Left lung (tissue), 10 donors: Measurements from ENCODE around the gene LTV1. TPM values are rescaled to one million over a fixed set of nuclear protein-coding genes. Genes with fewer than 3 reads are reported as not detected.
"Not testable (repeated sequence)": the region's sequence is repeated elsewhere in the genome, so short reads cannot be mapped to it uniquely, and the experiment has no call there.

Experiments
- ATAC-seq: fragments of 200-7000 bp; cut with Tn5 transposase; one replicate; pipeline ENCODE4 v1.9.1; 2020; ENCODE audit warnings: moderate library complexity
- DNase-seq, 4 donors: peaks; one replicate each; pipeline ENCODE4 v3.0.0-alpha.2; 2013 to 2020
- H3K27ac ChIP-seq, 2 donors: fragments of 200-600 bp; sonication (generic) in 1 of 2; one replicate each; pipeline versions ENCODE4 v1.5.0 to v1.8.0; 2020 to 2021
- H3K27me3 ChIP-seq, 2 donors: fragments of 200-600 bp; sonication (generic) in 1 of 2; one replicate each; pipeline versions ENCODE4 v1.5.0 to v1.8.0; 2020 to 2021
- H3K36me3 ChIP-seq, 2 donors: fragments of 200-600 bp; sonication (generic) in 1 of 2; one replicate each; pipeline versions ENCODE4 v1.5.0 to v1.8.0; 2020 to 2021
- H3K4me1 ChIP-seq, 2 donors: fragments of 200-600 bp; one replicate each; pipeline ENCODE4 v1.8.0; 2021
- H3K4me3 ChIP-seq, 2 donors: fragments of 200-600 bp; sonication (generic) in 1 of 2; one replicate each; pipeline versions ENCODE4 v1.5.0 to v1.8.0; 2020 to 2021; ENCODE audit warnings: mild to moderate bottlenecking in 1 of 2
- H3K9me3 ChIP-seq, 2 donors: fragments of 200-600 bp; sonication (generic) in 1 of 2; one replicate each; pipeline versions ENCODE4 v1.5.0 to v1.8.0; 2020 to 2021
- CTCF ChIP-seq, 2 donors: fragments of 200-600 bp; sonication (generic) in 1 of 2; IDR thresholded peaks; one replicate each; pipeline versions ENCODE4 v1.5.0 to v1.8.0; 2021; ENCODE audit warnings: antibody characterized with exemption in 2 of 2
- intact Hi-C, 2 donors: fragments of 100-400 bp; cut with DNase I; formaldehyde crosslinking; loops; one replicate each; pipeline versions ENCODE4 v1.11.2 to v1.14.2; 2022
- polyA plus RNA-seq, 6 donors: library from polyadenylated mRNA; unstranded; fragments of 120-200 nt; gene quantifications; one replicate each; pipeline ENCODE4 v1.2.1, GENCODE V29; 2013; ENCODE audit not compliant: insufficient read length in 6 of 6
- total RNA-seq, 2 donors: library from RNA; stranded (reverse); fragmentation: NEBNext Ultra II Directional; extraction: Animal tissue kit (Norgen Biotek cat#: 25700); gene quantifications; one replicate each; pipeline ENCODE4 v1.2.1, GENCODE V29; 2021
- donor health status: DM: no; HTN: yes; CAD: no.
- donor health status: DM: no; HTN: no; CAD: no.

The LTV1 gene
- total and polyA plus RNA-seq, 8 donors, result 16.1 to 47.5 (median 38.2) TPM

GRCh38 chr6:143872201-143872600 lies 29.1 kb downstream of the LTV1 start:
- Histone ChIP-seq H3K4me3 (no peak overlapping the region), H3K27me3 (no peaks in the 10 kb centered on the region), H3K27ac (no peak overlapping the region), H3K36me3 (no peaks in the 10 kb centered on the region), H3K9me3 (peaks cover 0 to 7% of the 10 kb centered on the region in 2 donors), H3K4me1 (no peaks in the 10 kb centered on the region)
- ATAC-seq (no peak), DNase-seq (no peak)
- no peak for TF ChIP-seq CTCF (IDR thresholded peaks at IDR 0.05)
- intact Hi-C loops, result no loop called here

GRCh38 chr6:143873600-143873999 lies 30.5 kb downstream of the LTV1 start:
- DNase-seq, intact Hi-C loops, H3K36me3 ChIP-seq, H3K27me3 ChIP-seq, H3K4me1 ChIP-seq, ATAC-seq, H3K4me3 ChIP-seq, H3K27ac ChIP-seq: not testable (repeated sequence)
- H3K9me3 ChIP-seq, result peaks cover 0 to 10% of the 10 kb centered on the region in 2 donors

GRCh38 chr6:143874503-143874902 lies 31.4 kb downstream of the LTV1 start:
- H3K27ac ChIP-seq, H3K27me3 ChIP-seq, DNase-seq, H3K4me1 ChIP-seq, intact Hi-C loops, ATAC-seq, H3K4me3 ChIP-seq, H3K36me3 ChIP-seq: not testable (repeated sequence)
- H3K9me3 ChIP-seq, result peaks cover 0 to 12% of the 10 kb centered on the region in 2 donors

- DNase-seq (no peak), ATAC-seq (no peak)
- no peaks in the 10 kb centered on the region for H3K27me3 ChIP-seq
- peaks cover 0 to 12% of the 10 kb centered on the region in 2 donors for H3K9me3 ChIP-seq
- intact Hi-C loops, result no loop called here
- no peak overlapping the region for H3K4me3 ChIP-seq
- no peaks in the 10 kb centered on the region for H3K4me1 ChIP-seq
- H3K27ac ChIP-seq, result no peak overlapping the region
- no peak for TF ChIP-seq CTCF (IDR thresholded peaks at IDR 0.05)
- no peaks in the 10 kb centered on the region for H3K36me3 ChIP-seq
Measured at GRCh38 chr6:143877584-143878271, 34.6 kb downstream of the LTV1 start.

- intact Hi-C loops, result no loop called here
- no peak for TF ChIP-seq CTCF (IDR thresholded peaks at IDR 0.05)
Measured at GRCh38 chr6:143878272-143878760, 35.2 kb downstream of the LTV1 start.

GRCh38 chr6:143880412-143880811 lies 37.3 kb downstream of the LTV1 start:
- DNase-seq (no peak), ATAC-seq (no peak)
- Histone ChIP-seq H3K4me3 (no peak overlapping the region), H3K36me3 (no peaks in the 10 kb centered on the region), H3K9me3 (peaks cover 0 to 8% of the 10 kb centered on the region in 2 donors), H3K27me3 (no peaks in the 10 kb centered on the region), H3K4me1 (no peaks in the 10 kb centered on the region), H3K27ac (no peak overlapping the region)
- intact Hi-C loops, result no loop called here
- no peak for TF ChIP-seq CTCF (IDR thresholded peaks at IDR 0.05)

More at GRCh38 chr6:143878272-143878760, 35.2 kb downstream of the LTV1 start:
- Histone ChIP-seq H3K4me1 (no peaks in the 10 kb centered on the region), H3K27ac (no peak overlapping the region), H3K27me3 (no peaks in the 10 kb centered on the region), H3K36me3 (no peaks in the 10 kb centered on the region), H3K4me3 (no peak overlapping the region), H3K9me3 (peaks cover 0 to 12% of the 10 kb centered on the region in 2 donors)
- DNase-seq (no peak), ATAC-seq (no peak)
